Pulmonary artery endothelial cell (primary cell): ENCODE results near the gene PDCD2L. TPM values are rescaled to one million over a fixed set of nuclear protein-coding genes. Genes with fewer than 3 reads are reported as not detected.
"Not testable (repeated sequence)": the region's sequence is repeated elsewhere in the genome, so short reads cannot be mapped to it uniquely, and the experiment has no call there.

Source experiments
- DNase-seq: peaks from one replicate; pipeline ENCODE4 v3.0.0-alpha.2; 2011; ENCODE audit warnings: low read depth, low spot score
- total RNA-seq: library from RNA; depleted of rRNA; stranded (reverse); fragments of >200 nt; gene quantifications from 2 replicates; pipeline ENCODE4 v1.2.3, GENCODE V29; 2014

The PDCD2L gene
- total RNA-seq, 1 donor from 2014 or later: 20.6 TPM

DNA sequence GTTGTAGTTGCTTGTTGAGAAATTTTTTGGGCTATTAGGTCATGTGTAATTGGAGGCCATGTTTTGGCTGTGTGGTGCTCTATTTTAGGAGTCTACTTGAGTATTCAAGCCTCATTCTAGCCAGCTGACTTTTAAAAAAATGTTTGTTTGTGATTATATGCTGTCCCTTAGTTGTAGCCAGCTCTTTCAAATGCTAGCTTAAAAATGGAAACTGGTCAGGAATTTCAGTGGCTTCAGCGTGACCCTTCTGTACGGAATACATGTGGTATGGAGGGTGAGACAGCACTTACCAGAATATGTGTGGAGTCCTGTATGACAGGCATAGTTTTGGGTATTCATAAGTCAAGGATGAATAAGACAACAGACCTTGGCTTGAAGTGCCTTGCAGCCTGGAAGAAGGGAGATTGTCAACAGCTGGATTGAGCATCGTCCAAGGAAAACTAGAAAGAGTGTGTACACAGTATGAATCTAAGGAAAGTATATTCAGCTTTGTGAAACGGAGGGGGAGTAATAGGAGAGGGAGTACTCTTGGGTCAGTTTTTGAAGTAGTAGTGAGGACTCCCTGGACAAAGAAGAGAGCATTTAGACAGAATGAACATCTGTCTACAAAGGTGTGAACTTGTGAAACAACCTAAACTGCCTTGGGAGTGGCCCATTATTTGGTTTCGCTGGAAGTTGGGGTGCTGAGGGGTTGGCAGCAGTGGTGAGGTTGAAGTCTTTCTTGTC, 57.3 kb downstream of the PDCD2L start:
- DNase-seq: no peak

DNA sequence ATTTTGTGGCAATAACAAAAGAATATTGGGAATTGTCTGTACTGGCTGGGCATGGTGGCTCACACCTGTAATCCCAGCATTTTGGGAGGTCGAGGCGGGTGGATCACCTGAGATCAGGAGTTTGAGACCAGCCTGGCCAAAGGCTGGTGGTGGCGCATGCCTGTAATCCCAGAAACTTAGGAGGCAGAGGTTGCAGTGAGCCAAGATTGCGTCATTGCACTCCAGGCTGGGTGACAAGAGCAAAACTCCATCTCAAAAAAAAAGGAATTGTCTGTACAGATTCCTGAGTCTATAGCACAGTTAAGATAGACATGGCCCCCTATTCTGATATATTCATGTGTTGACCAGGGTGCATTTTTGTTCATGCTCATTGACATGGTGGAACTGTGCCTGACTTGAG, 60.6 kb downstream of the PDCD2L start:
- DNase-seq: not testable (repeated sequence)

GRCh38 chr19:34468409-34468808, 64.2 kb downstream of the PDCD2L start:
- peak; percentile 22 for DNase-seq

- not testable (repeated sequence) for DNase-seq
Measured at GRCh38 chr19:34469026-34469425, 64.8 kb downstream of the PDCD2L start.

- DNase-seq: no peak
Measured at GRCh38 chr19:34471906-34472700, 67.9 kb downstream of the PDCD2L start.

GRCh38 chr19:34474233-34474989, 70.2 kb downstream of the PDCD2L start:
- DNase-seq: no peak

DNA sequence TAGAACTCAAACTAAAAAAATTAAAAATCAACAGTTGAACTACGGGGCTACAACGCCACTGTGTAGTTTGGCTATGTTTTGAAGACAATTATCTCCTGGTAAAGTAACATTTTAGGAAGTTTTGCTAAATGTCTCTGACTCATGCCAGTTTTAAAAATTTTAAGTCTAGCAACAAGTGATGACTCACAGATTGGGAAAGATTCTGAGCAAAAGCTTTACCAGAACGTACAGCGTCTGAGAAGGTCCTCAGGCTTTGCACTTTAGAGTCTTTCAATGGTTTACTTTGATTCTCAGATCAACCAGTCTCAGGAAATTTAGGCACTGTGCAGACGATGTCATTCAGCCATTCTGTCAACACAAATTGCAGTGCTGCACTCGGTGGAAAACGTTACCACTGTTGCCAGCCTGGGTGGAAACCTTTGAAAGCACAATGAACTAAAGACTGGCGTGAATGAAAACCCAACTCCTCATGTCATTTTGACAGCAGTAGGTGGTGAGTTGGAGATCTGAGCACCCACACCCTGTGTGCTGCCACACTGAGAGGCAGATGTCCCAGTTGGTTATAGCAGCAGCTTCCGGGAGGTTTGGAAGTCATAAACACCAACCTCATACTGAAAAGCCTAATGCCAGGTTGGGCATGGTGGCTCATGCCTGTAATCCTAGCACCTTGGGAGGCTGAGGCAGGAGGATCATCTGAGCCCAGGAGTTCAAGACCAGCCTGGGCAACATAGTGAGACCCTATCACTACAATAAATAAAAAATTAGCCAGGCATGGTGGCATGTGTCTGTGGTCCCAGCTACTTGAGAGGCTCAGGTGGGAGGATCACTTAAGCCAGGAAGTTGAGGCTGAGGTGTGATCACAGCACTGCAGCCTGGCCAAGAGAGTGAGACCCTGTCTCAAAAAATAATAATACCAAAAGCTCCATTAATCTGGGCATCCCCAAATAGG, 71.1 kb downstream of the PDCD2L start:
- DNase-seq: no peak

Other genes with a start within 250 kb of the PDCD2L start
- 144 and 147 TPM in 2 replicates for gene LSM14A, start 231.9 kb upstream of the PDCD2L start, total RNA-seq
- gene GARRE1, start 149.8 kb upstream of the PDCD2L start, total RNA-seq: 27.8 and 32.1 TPM in 2 replicates
- 169 and 172 TPM in 2 replicates for gene GPI, start 39.2 kb upstream of the PDCD2L start, total RNA-seq
- gene UBA2, start 24.0 kb downstream of the PDCD2L start, total RNA-seq: 104 and 193 TPM in 2 replicates
- 33.0 and 40.7 TPM in 2 replicates for gene WTIP, start 77.4 kb downstream of the PDCD2L start, total RNA-seq